PFSK-1 (cell line): ENCODE data around the gene GNA14.

Experiments
- FOXP2 ChIP-seq: optimal IDR thresholded peaks from 2 replicates; pipeline ENCODE3; 2011; ENCODE audit warnings: borderline replicate concordance, control low read depth, inconsistent platforms; ENCODE audit not compliant: insufficient read depth; ENCODE audit errors: extremely low read length, extremely low read depth
- POLR2AphosphoS5 ChIP-seq: IDR thresholded peaks from 2 replicates; pipeline ENCODE4 v1.6.1; 2012; ENCODE audit warnings: low read depth, mild to moderate bottlenecking, control low read depth, low read length, moderate library complexity
- SIN3A ChIP-seq: IDR thresholded peaks from 2 replicates; pipeline ENCODE4 v1.6.1; 2012; ENCODE audit warnings: mild to moderate bottlenecking, low read length, moderate library complexity, borderline replicate concordance; ENCODE audit not compliant: insufficient read depth
- TAF1 ChIP-seq: IDR thresholded peaks from 2 replicates; pipeline ENCODE4 v1.6.1; 2012; ENCODE audit warnings: low read length, control low read depth, borderline replicate concordance; ENCODE audit not compliant: insufficient read depth
- TF ChIP-seq, protein P1 (sequence below), 2 experiments: IDR thresholded peaks; 2 replicates each; pipeline versions ENCODE4 v1.6.1 to v1.8.0; 2011 to 2012; ENCODE audit warnings: low read depth in 2 of 2, low read length in 2 of 2, control low read depth in 1 of 2, inconsistent platforms in 1 of 2, mild to moderate bottlenecking in 1 of 2, moderate library complexity in 1 of 2; ENCODE audit not compliant: insufficient read depth in 1 of 2

Gene GNA14

DNA sequence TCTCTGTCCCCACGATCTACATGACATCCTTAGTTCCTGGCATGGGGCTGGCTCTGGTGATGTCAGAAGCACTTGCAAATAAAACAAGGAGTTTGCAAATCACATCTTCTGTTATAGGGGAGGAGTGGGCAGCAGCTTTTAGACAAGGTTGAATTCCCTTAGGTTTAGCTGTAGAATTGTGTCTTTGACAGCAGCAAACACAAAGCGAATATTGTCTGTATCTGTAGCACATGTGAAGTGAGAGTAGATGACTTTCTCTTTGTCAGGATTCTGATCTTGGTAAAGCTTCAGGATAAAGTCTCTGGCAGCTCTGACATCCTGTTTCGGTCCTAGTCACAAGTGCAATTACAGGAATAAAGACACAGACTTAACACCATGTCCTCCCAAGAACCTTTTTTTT is 224.3 kb downstream of the GNA14 start:
- no peak for TF ChIP-seq POLR2AphosphoS5
- TF ChIP-seq TAF1, result no peak
- TF ChIP-seq SIN3A, result no peak
- TF ChIP-seq, protein P1, sequence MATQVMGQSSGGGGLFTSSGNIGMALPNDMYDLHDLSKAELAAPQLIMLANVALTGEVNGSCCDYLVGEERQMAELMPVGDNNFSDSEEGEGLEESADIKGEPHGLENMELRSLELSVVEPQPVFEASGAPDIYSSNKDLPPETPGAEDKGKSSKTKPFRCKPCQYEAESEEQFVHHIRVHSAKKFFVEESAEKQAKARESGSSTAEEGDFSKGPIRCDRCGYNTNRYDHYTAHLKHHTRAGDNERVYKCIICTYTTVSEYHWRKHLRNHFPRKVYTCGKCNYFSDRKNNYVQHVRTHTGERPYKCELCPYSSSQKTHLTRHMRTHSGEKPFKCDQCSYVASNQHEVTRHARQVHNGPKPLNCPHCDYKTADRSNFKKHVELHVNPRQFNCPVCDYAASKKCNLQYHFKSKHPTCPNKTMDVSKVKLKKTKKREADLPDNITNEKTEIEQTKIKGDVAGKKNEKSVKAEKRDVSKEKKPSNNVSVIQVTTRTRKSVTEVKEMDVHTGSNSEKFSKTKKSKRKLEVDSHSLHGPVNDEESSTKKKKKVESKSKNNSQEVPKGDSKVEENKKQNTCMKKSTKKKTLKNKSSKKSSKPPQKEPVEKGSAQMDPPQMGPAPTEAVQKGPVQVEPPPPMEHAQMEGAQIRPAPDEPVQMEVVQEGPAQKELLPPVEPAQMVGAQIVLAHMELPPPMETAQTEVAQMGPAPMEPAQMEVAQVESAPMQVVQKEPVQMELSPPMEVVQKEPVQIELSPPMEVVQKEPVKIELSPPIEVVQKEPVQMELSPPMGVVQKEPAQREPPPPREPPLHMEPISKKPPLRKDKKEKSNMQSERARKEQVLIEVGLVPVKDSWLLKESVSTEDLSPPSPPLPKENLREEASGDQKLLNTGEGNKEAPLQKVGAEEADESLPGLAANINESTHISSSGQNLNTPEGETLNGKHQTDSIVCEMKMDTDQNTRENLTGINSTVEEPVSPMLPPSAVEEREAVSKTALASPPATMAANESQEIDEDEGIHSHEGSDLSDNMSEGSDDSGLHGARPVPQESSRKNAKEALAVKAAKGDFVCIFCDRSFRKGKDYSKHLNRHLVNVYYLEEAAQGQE (IDR thresholded peaks at IDR 0.05; ENCODE audit: insufficient read depth in 1 of 2, low read depth in 2 of 2, low read length in 2 of 2), result no peak
- TF ChIP-seq FOXP2, result no peak

GRCh38 chr9:77422969-77423368 is 225.2 kb downstream of the GNA14 start:
- TF ChIP-seq POLR2AphosphoS5 (no peak), SIN3A (no peak), TAF1 (no peak), FOXP2 (no peak)
- TF ChIP-seq, protein P1 (IDR thresholded peaks at IDR 0.05; ENCODE audit: insufficient read depth in 1 of 2, low read depth in 2 of 2, low read length in 2 of 2), result no peak

DNA sequence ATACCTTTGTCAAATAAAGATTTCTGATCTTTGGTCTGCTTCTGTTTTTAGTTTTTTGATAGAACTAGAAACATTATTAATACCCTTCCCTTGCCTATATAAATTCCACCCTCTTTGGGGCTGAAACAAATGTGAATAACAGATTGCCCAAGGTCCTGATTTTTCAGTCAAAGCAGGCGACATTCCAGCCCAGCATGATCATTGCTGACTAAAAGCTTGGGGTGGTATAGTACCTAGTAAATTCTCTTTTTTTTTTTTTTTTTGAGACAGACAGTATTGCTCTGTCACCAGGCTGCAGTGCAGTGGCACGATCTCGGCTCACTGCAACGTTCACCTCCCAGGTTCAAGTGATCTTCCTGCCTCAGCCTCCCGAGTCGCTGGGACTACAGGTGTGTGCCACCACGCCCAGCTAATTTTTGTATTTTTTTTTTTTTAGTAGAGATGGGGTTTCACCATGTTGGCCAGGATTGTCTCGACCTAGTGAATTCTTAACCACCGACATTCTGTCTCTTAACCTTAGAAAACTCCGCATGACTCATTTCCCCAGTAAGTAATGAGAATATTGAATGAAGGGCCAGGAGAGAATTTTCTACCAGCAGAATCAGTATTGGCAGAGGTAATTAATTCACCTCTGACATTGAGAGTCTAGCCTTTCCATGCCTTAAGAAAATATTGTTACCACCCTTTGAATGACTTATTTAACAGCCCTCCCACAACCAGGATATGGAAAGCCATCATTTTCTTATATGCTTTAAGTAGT is 226.4 kb downstream of the GNA14 start:
- no peak for TF ChIP-seq TAF1
- TF ChIP-seq, protein P1 (IDR thresholded peaks at IDR 0.05; ENCODE audit: insufficient read depth in 1 of 2, low read depth in 2 of 2, low read length in 2 of 2), result no peak
- no peak for TF ChIP-seq FOXP2
- TF ChIP-seq SIN3A, result no peak
- TF ChIP-seq POLR2AphosphoS5, result no peak

GRCh38 chr9:77420641-77421040 is 227.5 kb downstream of the GNA14 start:
- TF ChIP-seq, protein P1 (IDR thresholded peaks at IDR 0.05; ENCODE audit: insufficient read depth in 1 of 2, low read depth in 2 of 2, low read length in 2 of 2), result no peak
- TF ChIP-seq FOXP2 (no peak), SIN3A (no peak), TAF1 (no peak), POLR2AphosphoS5 (no peak)

- TF ChIP-seq POLR2AphosphoS5, result no peak
- TF ChIP-seq, protein P1 (IDR thresholded peaks at IDR 0.05; ENCODE audit: insufficient read depth in 1 of 2, low read depth in 2 of 2, low read length in 2 of 2), result no peak
- no peak for TF ChIP-seq SIN3A
- TF ChIP-seq FOXP2, result no peak
- TF ChIP-seq TAF1, result no peak
These were observed 229.9 kb downstream of the GNA14 start for GRCh38 chr9:77418226-77418625.
